IMR-90 (cell line): Measurements from ENCODE around the gene TTC16. TPM values are rescaled to one million over a fixed set of nuclear protein-coding genes. Genes with fewer than 3 reads are reported as not detected.

Experiments used
- ATAC-seq: fragments of 200-7000 bp; cut with Tn5 transposase; 2 replicates; pipeline ENCODE4 v1.9.1; 2020; ENCODE audit warnings: low read depth, mild to moderate bottlenecking, moderate library complexity
- BruUV-seq: library from RNA; stranded (reverse); fragments of 400-500 nt; replicated peaks from 2 replicates; lab custom pipeline; 2021; lab: Mats Ljungman, UMichigan
- CTCF ChIA-PET: fragments of 300-600 bp; formaldehyde crosslinking; extraction: SDS; loops from one replicate; lab custom pipeline; 2021; ENCODE audit warnings: antibody characterized with exemption; lab: Yijun Ruan, JAX
- POLR2A ChIA-PET: fragments of 300-600 bp; sonication (Branson Sonifier 250); formaldehyde crosslinking; loops from one replicate; lab custom pipeline; 2022; ENCODE audit warnings: antibody characterized with exemption; ENCODE audit not compliant: unreplicated experiment; lab: Charles Lee
- DNase-seq: peaks from one replicate; pipeline ENCODE4 v3.0.0; 2013
- H2AFZ ChIP-seq: replicated peaks from 2 replicates; pipeline ENCODE3; 2013; ENCODE audit warnings: low read length, mild to moderate bottlenecking; ENCODE audit not compliant: poor library complexity
- H2AK5ac ChIP-seq: 2 replicates; pipeline ENCODE4 v1.6.1; 2013; ENCODE audit warnings: low read depth, low read length, inconsistent platforms
- H2AK9ac ChIP-seq: replicated peaks from 2 replicates; pipeline ENCODE3; 2013; ENCODE audit warnings: mild to moderate bottlenecking, low read depth, low read length, moderate library complexity; ENCODE audit not compliant: poor library complexity
- H2BK120ac ChIP-seq: 2 replicates; pipeline ENCODE4 v1.6.1; 2013; ENCODE audit warnings: low read depth, low read length, inconsistent platforms
- H2BK15ac ChIP-seq: 3 replicates; pipeline ENCODE4 v1.6.1; 2013; ENCODE audit warnings: low read depth, low read length, inconsistent platforms
- H2BK20ac ChIP-seq: 2 replicates; pipeline ENCODE4 v1.6.1; 2013; ENCODE audit warnings: low read depth, mild to moderate bottlenecking, inconsistent platforms, low read length, moderate library complexity
- H2BK5ac ChIP-seq: 2 replicates; pipeline ENCODE4 v1.6.1; 2013; ENCODE audit warnings: mild to moderate bottlenecking, low read depth, low read length, inconsistent platforms; ENCODE audit not compliant: poor library complexity, severe bottlenecking
- H3K14ac ChIP-seq: replicated peaks from 2 replicates; pipeline ENCODE4 v1.6.1; 2013; ENCODE audit warnings: low read depth, low read length, inconsistent platforms
- H3K18ac ChIP-seq: 2 replicates; pipeline ENCODE4 v1.6.1; 2013; ENCODE audit warnings: low read depth, low read length, control low read depth
- H3K23ac ChIP-seq: 2 replicates; pipeline ENCODE4 v1.6.1; 2013; ENCODE audit warnings: low read depth, low read length, inconsistent platforms
- H3K27ac ChIP-seq: 2 replicates; pipeline ENCODE4 v1.5.1; 2013; ENCODE audit warnings: mild to moderate bottlenecking, control low read depth, low read length; ENCODE audit not compliant: insufficient read depth
- H3K27me3 ChIP-seq: 2 replicates; pipeline ENCODE4 v1.6.1; 2013; ENCODE audit warnings: low read length; ENCODE audit not compliant: control insufficient read depth, insufficient read depth
- H3K36me3 ChIP-seq: 2 replicates; pipeline ENCODE4 v1.6.1; 2013; ENCODE audit warnings: low read length, mixed read lengths; ENCODE audit not compliant: control insufficient read depth, insufficient read depth
- H3K4ac ChIP-seq: 2 replicates; pipeline ENCODE4 v1.6.1; 2013; ENCODE audit warnings: low read depth, low read length, inconsistent platforms
- H3K4me1 ChIP-seq: 2 replicates; pipeline ENCODE4 v1.6.1; 2013; ENCODE audit warnings: low read length, mixed read lengths; ENCODE audit not compliant: control insufficient read depth, insufficient read depth
- H3K4me2 ChIP-seq: 2 replicates; pipeline ENCODE4 v1.6.1; 2013; ENCODE audit warnings: low read depth, mild to moderate bottlenecking, control low read depth, low read length, moderate library complexity
- H3K4me3 ChIP-seq: 2 replicates; pipeline ENCODE4 v1.5.1; 2013; ENCODE audit warnings: low read depth, mild to moderate bottlenecking, control low read depth, low read length, moderate library complexity; ENCODE audit not compliant: insufficient read depth
- H3K56ac ChIP-seq: 2 replicates; pipeline ENCODE4 v1.6.1; 2013; ENCODE audit warnings: low read length, inconsistent platforms; ENCODE audit not compliant: insufficient read depth; ENCODE audit errors: extremely low read depth
- H3K79me1 ChIP-seq, 2 experiments: 2 replicates each; pipeline ENCODE4 v1.6.1; 2013; ENCODE audit warnings: low read length in 2 of 2, inconsistent platforms in 1 of 2, low read depth in 1 of 2
- H3K9ac ChIP-seq: 2 replicates; pipeline ENCODE4 v1.6.1; 2013; ENCODE audit warnings: low read depth, low read length, control low read depth
- H3K9me1 ChIP-seq: 2 replicates; pipeline ENCODE4 v1.6.1; 2013; ENCODE audit warnings: low read length, inconsistent platforms; ENCODE audit not compliant: insufficient read depth
- H3K9me3 ChIP-seq: 2 replicates; pipeline ENCODE4 v1.6.1; 2013; ENCODE audit warnings: low read length; ENCODE audit not compliant: control insufficient read depth, insufficient read depth
- H4K20me1 ChIP-seq: 2 replicates; pipeline ENCODE4 v1.6.1; 2013; ENCODE audit warnings: low read length, inconsistent platforms; ENCODE audit not compliant: insufficient read depth
- H4K5ac ChIP-seq: 2 replicates; pipeline ENCODE4 v1.6.1; 2013; ENCODE audit warnings: mild to moderate bottlenecking, low read depth, low read length, control low read depth
- H4K8ac ChIP-seq, 2 experiments: 2 replicates each; pipeline ENCODE4 v1.6.1; 2013; ENCODE audit warnings: low read depth in 2 of 2, low read length in 2 of 2, control low read depth in 1 of 2, inconsistent platforms in 1 of 2
- H4K91ac ChIP-seq: 2 replicates; pipeline ENCODE4 v1.6.1; 2013; ENCODE audit warnings: low read depth, low read length, inconsistent platforms; ENCODE audit not compliant: insufficient read depth
- BHLHE40 ChIP-seq: fragments of 150-350 bp; IDR thresholded peaks from 2 replicates; pipeline ENCODE4 v1.6.1; 2016; ENCODE audit warnings: mild to moderate bottlenecking, low read depth, low read length
- CEBPB ChIP-seq: IDR thresholded peaks from 2 replicates; pipeline ENCODE4 v1.6.1; 2012; ENCODE audit warnings: low read depth, low read length, improper control_type of control experiment
- CHD1 ChIP-seq: IDR thresholded peaks from 2 replicates; pipeline ENCODE4 v1.6.1; 2012; ENCODE audit warnings: low read depth, low read length, improper control_type of control experiment
- CTCF ChIP-seq: conservative IDR thresholded peaks from 2 replicates; pipeline ENCODE4 v1.5.1; 2012; ENCODE audit warnings: mild to moderate bottlenecking, low read depth, low read length, improper control_type of control experiment
- ELK1 ChIP-seq: fragments of 150-350 bp; IDR thresholded peaks from 2 replicates; pipeline ENCODE4 v1.6.1; 2016; ENCODE audit warnings: low read depth, mild to moderate bottlenecking, low read length, moderate library complexity, borderline replicate concordance
- MAFK ChIP-seq: IDR thresholded peaks from 2 replicates; pipeline ENCODE4 v1.6.1; 2012; ENCODE audit warnings: low read depth, low read length, improper control_type of control experiment
- MAZ ChIP-seq: IDR thresholded peaks from 2 replicates; pipeline ENCODE4 v1.6.1; 2012; ENCODE audit warnings: low read depth, mild to moderate bottlenecking, low read length, improper control_type of control experiment, moderate library complexity, borderline replicate concordance
- MXI1 ChIP-seq: IDR thresholded peaks from 2 replicates; pipeline ENCODE4 v1.6.1; 2012; ENCODE audit warnings: low read depth, mild to moderate bottlenecking, low read length, moderate library complexity, borderline replicate concordance
- NFE2L2 ChIP-seq: fragments of 150-350 bp; IDR thresholded peaks from 2 replicates; pipeline ENCODE4 v1.6.1; 2016; ENCODE audit warnings: low read depth, mild to moderate bottlenecking, low read length
- POLR2A ChIP-seq: IDR thresholded peaks from 2 replicates; pipeline ENCODE4 v1.6.1; 2012; ENCODE audit warnings: mild to moderate bottlenecking, low read depth, low read length
- RAD21 ChIP-seq: IDR thresholded peaks from 2 replicates; pipeline ENCODE4 v1.6.1; 2012; ENCODE audit warnings: low read length, improper control_type of control experiment
- RCOR1 ChIP-seq: IDR thresholded peaks from 2 replicates; pipeline ENCODE4 v1.6.1; 2012; ENCODE audit warnings: mild to moderate bottlenecking, low read length, improper control_type of control experiment; ENCODE audit not compliant: insufficient replicate concordance
- RFX5 ChIP-seq: IDR thresholded peaks from 2 replicates; pipeline ENCODE4 v1.8.0; 2012; ENCODE audit warnings: low read depth, mild to moderate bottlenecking, low read length, moderate library complexity
- SMC3 ChIP-seq: fragments of 150-350 bp; IDR thresholded peaks from 2 replicates; pipeline ENCODE4 v1.6.1; 2016; ENCODE audit warnings: low read depth, mild to moderate bottlenecking, antibody characterized with exemption, low read length, moderate library complexity
- WGBS, 2 experiments: methylation state at CpG; one replicate each; pipeline versions ENCODE4 v1.1.5 to v1.1.7; 2013; ENCODE audit warnings: missing lambda C conversion rate in 2 of 2; ENCODE audit not compliant: insufficient read length in 1 of 2; ENCODE audit errors: extremely low coverage in 2 of 2; 5-methylcytosine and 5-hydroxymethylcytosine counted together
- dilution Hi-C: fragments of 300-500 bp; cut with HindIII; formaldehyde crosslinking; loops from one replicate; pipeline ENCODE4 v1.14.3; 2018; ENCODE audit warnings: low sequenced_read_pairs; ENCODE audit not compliant: unreplicated experiment
- in situ Hi-C: fragments of 300-500 bp; cut with MboI; formaldehyde crosslinking; loops from 3 replicates; pipeline ENCODE4 v1.14.3; 2019; ENCODE audit warnings: low sequenced_read_pairs, inconsistent platforms, mixed read lengths
- intact Hi-C: fragments of 100-400 bp; cut with micrococcal nuclease; formaldehyde crosslinking; loops from 2 replicates; pipeline ENCODE4 v1.10.0; 2022
- polyA plus RNA-seq, 3 experiments: library from polyadenylated mRNA; depleted of rRNA; stranded (reverse); fragments of >200 nt; gene quantifications; 2 replicates each; pipeline ENCODE4 v1.2.3, GENCODE V29; 2012; ENCODE audit warnings: low replicate concordance in 1 of 3
- total RNA-seq: library from RNA; depleted of rRNA; stranded (reverse); fragments of >200 nt; gene quantifications from 2 replicates; pipeline ENCODE4 v1.2.3, GENCODE V29; 2012
- TF ChIP-seq, protein P1 (sequence below): fragments of 150-350 bp; IDR thresholded peaks from 2 replicates; pipeline ENCODE4 v1.6.1; 2017; ENCODE audit warnings: mild to moderate bottlenecking, antibody characterized with exemption, low read length, low read depth

TTC16 gene
- total and polyA plus RNA-seq, 2 of the 4 experiments (the other 2 are of a cell fraction): 0.02 TPM; not detected in 1

- H4K8ac ChIP-seq: no peak overlapping the region
- WGBS, 2 experiments: 78% methylated on average over 5 of the region's 12 CpGs; no CpG with 5 or more reads in 1 of the 2 experiments
- H2BK120ac ChIP-seq: no peak overlapping the region
- no peak overlapping the region for H4K5ac ChIP-seq
- no peak overlapping the region for H3K9ac ChIP-seq
- no peak overlapping the region for H2BK15ac ChIP-seq
- no peaks in the 10 kb centered on the region for H3K9me3 ChIP-seq
- peaks cover 4% of the 10 kb centered on the region; the same call in 1 of the 2 replicates for H3K27me3 ChIP-seq
- dilution Hi-C loops: no loop called here
- no peak overlapping the region for H3K18ac ChIP-seq
- BruUV-seq: no TSS peak
- intact Hi-C loops: no loop called here
- H4K20me1 ChIP-seq: no peaks in the 10 kb centered on the region
- POLR2A ChIA-PET: no interaction called here
- H2AK9ac ChIP-seq: peak overlapping the region; percentile 81
- peak overlapping the region; percentile 49 for H2AFZ ChIP-seq
- DNase-seq (no peak), ATAC-seq (no peak)
- H3K9me1 ChIP-seq: no peaks in the 10 kb centered on the region; the same call in 1 of the 2 replicates
- H2BK5ac ChIP-seq: no peak overlapping the region
- CTCF ChIA-PET: interaction anchor here (0.6 to 0.8 kb wide), 2 partner anchors 13 to 107 kb away, joined by 3 to 4 read pairs; partner anchors contain the start of gene TOR2A
- H3K4me3 ChIP-seq: no peak overlapping the region
- no peak overlapping the region for H4K91ac ChIP-seq
- no peak overlapping the region for H3K4ac ChIP-seq
- H3K4me1 ChIP-seq: 0 out of 2 replicates have a peak, but pooled peaks cover 1% of the 10 kb centered on the region
- H3K4me2 ChIP-seq: no peak overlapping the region
- H2BK20ac ChIP-seq: no peak overlapping the region
- H3K56ac ChIP-seq: no peak overlapping the region
- in situ Hi-C loops: no loop called here
- no peak overlapping the region for H3K14ac ChIP-seq
- H3K23ac ChIP-seq: no peak overlapping the region
- no peaks in the 10 kb centered on the region for H3K36me3 ChIP-seq
- no peaks in the 10 kb centered on the region for H3K79me1 ChIP-seq
- H3K27ac ChIP-seq: no peak overlapping the region
- H2AK5ac ChIP-seq: no peak overlapping the region
- no peak for TF ChIP-seq RCOR1
- TF ChIP-seq POLR2A: no peak
- no peak for TF ChIP-seq NFE2L2
- TF ChIP-seq SMC3: no peak
- TF ChIP-seq RFX5: no peak
- no peak for TF ChIP-seq BHLHE40
- TF ChIP-seq CHD1: no peak
- TF ChIP-seq CEBPB: no peak
- TF ChIP-seq MXI1: no peak
- TF ChIP-seq CTCF: no peak
- no peak for TF ChIP-seq MAZ
- TF ChIP-seq, protein P1, sequence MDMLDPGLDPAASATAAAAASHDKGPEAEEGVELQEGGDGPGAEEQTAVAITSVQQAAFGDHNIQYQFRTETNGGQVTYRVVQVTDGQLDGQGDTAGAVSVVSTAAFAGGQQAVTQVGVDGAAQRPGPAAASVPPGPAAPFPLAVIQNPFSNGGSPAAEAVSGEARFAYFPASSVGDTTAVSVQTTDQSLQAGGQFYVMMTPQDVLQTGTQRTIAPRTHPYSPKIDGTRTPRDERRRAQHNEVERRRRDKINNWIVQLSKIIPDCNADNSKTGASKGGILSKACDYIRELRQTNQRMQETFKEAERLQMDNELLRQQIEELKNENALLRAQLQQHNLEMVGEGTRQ: no peak
- TF ChIP-seq RAD21: no peak
- no peak for TF ChIP-seq MAFK
- TF ChIP-seq ELK1: no peak
Measured at GRCh38 chr9:127722055-127722745, 6.3 kb downstream of the TTC16 start.
